ENCODE results near the gene P2RX2.

Gene P2RX2

DNA sequence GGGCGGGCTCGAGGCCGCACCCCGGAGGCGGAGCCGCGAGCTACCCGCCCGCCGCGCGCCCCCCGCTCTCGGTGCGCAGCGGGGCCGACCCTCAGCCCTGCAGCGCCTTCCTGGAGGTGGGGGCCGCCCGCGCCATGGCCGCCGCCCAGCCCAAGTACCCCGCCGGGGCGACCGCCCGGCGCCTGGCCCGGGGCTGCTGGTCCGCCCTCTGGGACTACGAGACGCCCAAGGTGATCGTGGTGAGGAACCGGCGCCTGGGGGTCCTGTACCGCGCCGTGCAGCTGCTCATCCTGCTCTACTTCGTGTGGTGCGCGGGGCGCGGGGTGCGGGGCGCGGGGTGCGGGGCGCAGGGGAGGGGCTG, at the start of gene P2RX2:
Gene P2RX2, plus strand, starts transcription at position 94 of the 361 bp plus-strand sequence. Its CDS starts 41 bp downstream, at position 135.
- TF ChIP-seq GATA2 (IDR thresholded peaks at IDR 0.05; ENCODE audit: low read depth, low read length) (no peak), GATA3 (IDR thresholded peaks at IDR 0.05; ENCODE audit: low read depth, low read length) (no peak)

- TF ChIP-seq GATA3 (IDR thresholded peaks at IDR 0.05; ENCODE audit: low read depth, low read length): no peak
- no peak for TF ChIP-seq GATA2 (IDR thresholded peaks at IDR 0.05; ENCODE audit: low read depth, low read length)
Measured at GRCh38 chr12:132568826-132569480, 49.6 kb upstream of the P2RX2 start.

DNA sequence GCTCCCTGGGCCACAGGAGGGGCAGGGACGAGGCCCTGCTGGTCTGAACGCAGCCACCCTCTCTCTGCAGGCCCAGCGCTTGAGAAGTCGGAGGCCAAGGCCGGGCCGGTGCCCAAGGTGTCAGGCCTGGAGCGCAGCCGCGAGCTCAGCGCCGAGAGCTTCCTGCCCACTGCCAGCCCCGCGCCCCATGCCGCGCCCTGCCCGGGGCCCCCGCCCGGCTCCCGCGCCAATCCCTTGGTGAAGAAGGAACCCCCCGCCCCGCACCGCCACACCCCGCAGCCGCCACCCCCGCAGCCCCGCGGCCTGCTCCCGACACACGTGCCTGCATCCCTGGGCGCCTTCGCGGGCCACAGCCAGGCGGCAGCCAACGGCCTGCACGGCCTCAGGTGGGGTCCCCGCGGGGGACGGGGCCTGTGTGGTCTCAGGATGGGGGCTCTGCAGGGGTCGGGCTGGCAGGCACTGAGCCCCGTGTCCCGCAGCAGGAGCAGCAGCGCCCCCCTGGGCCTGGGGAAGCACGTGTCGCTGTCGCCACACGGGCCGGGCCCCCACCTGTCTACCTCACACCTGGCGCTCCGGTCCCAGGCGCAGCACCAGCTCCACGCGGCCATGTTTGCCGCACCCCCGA, 48.6 kb upstream of the P2RX2 start:
- no peak for TF ChIP-seq GATA2 (IDR thresholded peaks at IDR 0.05; ENCODE audit: low read depth, low read length)
- no peak for TF ChIP-seq GATA3 (IDR thresholded peaks at IDR 0.05; ENCODE audit: low read depth, low read length)

GRCh38 chr12:132570635-132571034, 47.9 kb upstream of the P2RX2 start:
- TF ChIP-seq GATA2 (IDR thresholded peaks at IDR 0.05; ENCODE audit: low read depth, low read length) (no peak), GATA3 (IDR thresholded peaks at IDR 0.05; ENCODE audit: low read depth, low read length) (no peak)

DNA sequence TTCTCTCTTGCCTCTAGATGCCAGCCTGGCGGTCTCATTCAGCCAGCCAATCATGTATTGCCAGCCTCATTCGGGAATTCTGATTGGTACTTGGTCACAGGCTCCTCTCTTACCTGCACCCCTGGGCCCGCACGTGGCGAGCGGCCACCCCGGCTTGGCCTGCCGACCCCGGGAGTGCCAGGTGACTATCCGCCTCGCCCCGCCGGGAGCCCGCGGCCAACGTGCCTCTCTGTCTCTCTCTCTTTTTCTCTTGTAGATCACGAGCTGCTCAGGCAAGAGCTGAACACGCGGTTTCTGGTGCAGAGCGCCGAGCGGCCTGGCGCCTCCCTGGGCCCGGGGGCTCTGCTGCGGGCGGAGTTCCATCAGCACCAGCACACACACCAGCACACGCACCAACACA, 47.5 kb upstream of the P2RX2 start:
- no peak for TF ChIP-seq GATA3 (IDR thresholded peaks at IDR 0.05; ENCODE audit: low read depth, low read length)
- TF ChIP-seq GATA2 (IDR thresholded peaks at IDR 0.05; ENCODE audit: low read depth, low read length): no peak

- no peak for TF ChIP-seq GATA3 (IDR thresholded peaks at IDR 0.05; ENCODE audit: low read depth, low read length)
- no peak for TF ChIP-seq GATA2 (IDR thresholded peaks at IDR 0.05; ENCODE audit: low read depth, low read length)
Measured at GRCh38 chr12:132571598-132571997, 47.0 kb upstream of the P2RX2 start.

- TF ChIP-seq GATA2 (IDR thresholded peaks at IDR 0.05; ENCODE audit: low read depth, low read length): no peak
- TF ChIP-seq GATA3 (IDR thresholded peaks at IDR 0.05; ENCODE audit: low read depth, low read length): no peak
Measured at GRCh38 chr12:132572106-132572505, 46.5 kb upstream of the P2RX2 start.

- TF ChIP-seq GATA3 (IDR thresholded peaks at IDR 0.05; ENCODE audit: low read depth, low read length) (no peak), GATA2 (IDR thresholded peaks at IDR 0.05; ENCODE audit: low read depth, low read length) (no peak)
Measured at GRCh38 chr12:132572801-132573760, 45.5 kb upstream of the P2RX2 start.

DNA sequence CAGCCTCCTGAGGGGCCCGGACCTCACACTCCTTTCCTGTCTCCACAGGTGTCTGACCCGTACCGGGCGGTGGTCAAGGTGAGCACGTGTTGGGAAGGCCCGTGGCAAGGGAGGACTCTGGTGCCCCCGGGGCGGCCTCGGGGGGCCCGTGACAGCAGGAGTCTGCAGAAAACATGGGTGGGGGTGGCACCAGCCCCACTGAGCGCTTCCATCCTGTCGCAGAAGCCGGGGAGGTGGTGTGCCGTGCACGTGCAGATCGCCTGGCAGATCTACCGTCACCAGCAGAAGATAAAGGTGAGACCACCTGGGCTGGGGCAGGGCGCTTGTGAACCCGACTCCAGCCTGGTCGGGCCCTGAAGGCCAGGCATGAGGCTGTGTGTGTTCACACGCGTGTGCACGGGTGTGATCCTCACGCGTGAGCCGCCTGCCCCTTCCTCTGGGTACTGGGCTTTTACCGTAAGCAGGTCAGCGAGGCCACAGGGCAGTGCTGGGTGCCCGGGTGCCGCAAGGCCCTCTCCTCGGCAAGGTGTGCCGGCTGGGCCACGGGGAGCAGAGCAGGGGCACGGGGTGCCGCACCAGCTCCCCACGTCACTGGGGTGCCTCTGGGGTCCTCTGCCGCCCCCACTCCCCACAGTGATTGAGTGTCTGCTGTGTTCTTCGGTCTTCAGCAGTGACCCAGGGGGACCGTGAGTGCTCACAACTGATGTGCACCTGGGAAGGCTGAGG, 44.1 kb upstream of the P2RX2 start:
- TF ChIP-seq GATA2 (IDR thresholded peaks at IDR 0.05; ENCODE audit: low read depth, low read length): no peak
- no peak for TF ChIP-seq GATA3 (IDR thresholded peaks at IDR 0.05; ENCODE audit: low read depth, low read length)

DNA sequence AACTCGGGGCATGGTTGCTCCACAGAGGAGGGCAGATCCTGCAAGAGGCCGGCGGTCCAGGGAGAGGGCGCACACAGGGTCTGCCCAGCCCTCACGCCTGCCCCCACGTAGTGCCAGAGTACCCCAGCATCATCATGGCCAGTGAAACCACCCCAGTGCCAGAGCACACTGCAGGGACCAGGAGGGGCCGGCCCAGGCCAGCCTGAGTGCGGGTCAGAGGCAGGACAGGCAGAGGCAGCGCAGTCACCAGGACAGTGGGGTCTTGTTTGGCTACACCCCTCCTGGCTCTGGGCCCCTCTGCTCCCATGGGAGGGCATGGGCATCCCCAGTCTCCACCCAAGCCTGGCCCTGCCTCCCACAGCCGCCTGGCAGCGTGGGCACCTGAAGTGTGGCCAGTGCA, 42.9 kb upstream of the P2RX2 start:
- no peak for TF ChIP-seq GATA2 (IDR thresholded peaks at IDR 0.05; ENCODE audit: low read depth, low read length)
- TF ChIP-seq GATA3 (IDR thresholded peaks at IDR 0.05; ENCODE audit: low read depth, low read length): no peak

- TF ChIP-seq GATA3 (IDR thresholded peaks at IDR 0.05; ENCODE audit: low read depth, low read length) (no peak), GATA2 (IDR thresholded peaks at IDR 0.05; ENCODE audit: low read depth, low read length) (no peak)
Measured at GRCh38 chr12:132576701-132577100, 41.9 kb upstream of the P2RX2 start.

GRCh38 chr12:132577191-132577920, 41.2 kb upstream of the P2RX2 start:
- TF ChIP-seq GATA2 (IDR thresholded peaks at IDR 0.05; ENCODE audit: low read depth, low read length): no peak
- no peak for TF ChIP-seq GATA3 (IDR thresholded peaks at IDR 0.05; ENCODE audit: low read depth, low read length)

GRCh38 chr12:132578118-132578517, 40.5 kb upstream of the P2RX2 start:
- TF ChIP-seq GATA2 (IDR thresholded peaks at IDR 0.05; ENCODE audit: low read depth, low read length) (no peak), GATA3 (IDR thresholded peaks at IDR 0.05; ENCODE audit: low read depth, low read length) (no peak)
